ENCODE measurements around the gene IGSF3.

The IGSF3 gene

GRCh38 chr1:116679091-116679827 is 11.7 kb upstream of the IGSF3 start:
- Histone ChIP-seq H2AFZ (ENCODE audit: low read length) (no peak overlapping the region), H3K9me3 (replicated peaks; ENCODE audit: insufficient read depth, low read length) (no peaks in the 10 kb centered on the region), H3K4me2 (ENCODE audit: low read depth, low read length) (no peak overlapping the region), H4K20me1 (ENCODE audit: insufficient read depth, low read length) (no peaks in the 10 kb centered on the region), H3K9me2 (replicated peaks; ENCODE audit: insufficient read depth, low read length) (no peaks in the 10 kb centered on the region), H3K9ac (ENCODE audit: low read length) (no peak overlapping the region), H3K79me2 (ENCODE audit: low read length) (no peaks in the 10 kb centered on the region), H3F3A (ENCODE audit: insufficient read depth, low read length) (no peaks in the 10 kb centered on the region), H3K36me3 (replicated peaks; ENCODE audit: insufficient read depth, low read length) (no peaks in the 10 kb centered on the region), H3K4me1 (ENCODE audit: low read length) (no peaks in the 10 kb centered on the region), H3K27ac (ENCODE audit: low read length) (no peak overlapping the region), H3K27me3 (replicated peaks; ENCODE audit: insufficient read depth, low read length) (no peaks in the 10 kb centered on the region), H3K4me3 (ENCODE audit: low read length) (no peak overlapping the region)
- TF ChIP-seq EZH2 (optimal IDR thresholded peaks at IDR 0.05; ENCODE audit: low read depth, low read length) (no peak), CTCF (IDR thresholded peaks at IDR 0.05; ENCODE audit: low read length) (no peak), EZH2phosphoT487 (IDR thresholded peaks at IDR 0.05; ENCODE audit: low read length) (no peak)
- no peak for DNase-seq

- Histone ChIP-seq H3K4me1 (ENCODE audit: low read length) (no peaks in the 10 kb centered on the region), H4K20me1 (ENCODE audit: insufficient read depth, low read length) (no peaks in the 10 kb centered on the region), H3F3A (ENCODE audit: insufficient read depth, low read length) (no peaks in the 10 kb centered on the region), H3K9me3 (replicated peaks; ENCODE audit: insufficient read depth, low read length) (no peaks in the 10 kb centered on the region), H3K27me3 (replicated peaks; ENCODE audit: insufficient read depth, low read length) (no peaks in the 10 kb centered on the region), H2AFZ (ENCODE audit: low read length) (no peak overlapping the region), H3K79me2 (ENCODE audit: low read length) (no peaks in the 10 kb centered on the region), H3K4me3 (ENCODE audit: low read length) (no peak overlapping the region), H3K36me3 (replicated peaks; ENCODE audit: insufficient read depth, low read length) (no peaks in the 10 kb centered on the region), H3K27ac (ENCODE audit: low read length) (no peak overlapping the region), H3K9me2 (replicated peaks; ENCODE audit: insufficient read depth, low read length) (no peaks in the 10 kb centered on the region), H3K9ac (ENCODE audit: low read length) (no peak overlapping the region), H3K4me2 (ENCODE audit: low read depth, low read length) (no peak overlapping the region)
- no peak for TF ChIP-seq CTCF (IDR thresholded peaks at IDR 0.05; ENCODE audit: low read length)
- TF ChIP-seq EZH2phosphoT487 (IDR thresholded peaks at IDR 0.05; ENCODE audit: low read length), result no peak
- TF ChIP-seq EZH2 (optimal IDR thresholded peaks at IDR 0.05; ENCODE audit: low read depth, low read length), result no peak
- DNase-seq, result no peak
Observed at GRCh38 chr1:116678732-116679090, 11.2 kb upstream of the IGSF3 start.

GRCh38 chr1:116677474-116678062 is 10.0 kb upstream of the IGSF3 start:
- no peak overlapping the region for H3K4me2 ChIP-seq (ENCODE audit: low read depth, low read length)
- H3K36me3 ChIP-seq (replicated peaks; ENCODE audit: insufficient read depth, low read length), result no peaks in the 10 kb centered on the region
- no peak overlapping the region for H3K4me3 ChIP-seq (ENCODE audit: low read length)
- H3K9me3 ChIP-seq (replicated peaks; ENCODE audit: insufficient read depth, low read length), result no peaks in the 10 kb centered on the region
- H2AFZ ChIP-seq (ENCODE audit: low read length), result no peak overlapping the region
- H3K9ac ChIP-seq (ENCODE audit: low read length), result no peak overlapping the region
- no peak overlapping the region for H3K27ac ChIP-seq (ENCODE audit: low read length)
- no peaks in the 10 kb centered on the region for H3F3A ChIP-seq (ENCODE audit: insufficient read depth, low read length)
- H3K9me2 ChIP-seq (replicated peaks; ENCODE audit: insufficient read depth, low read length), result no peaks in the 10 kb centered on the region
- TF ChIP-seq EZH2 (optimal IDR thresholded peaks at IDR 0.05; ENCODE audit: low read depth, low read length) (no peak), CTCF (IDR thresholded peaks at IDR 0.05; ENCODE audit: low read length) (no peak), EZH2phosphoT487 (IDR thresholded peaks at IDR 0.05; ENCODE audit: low read length) (no peak)
- no peaks in the 10 kb centered on the region for H3K27me3 ChIP-seq (replicated peaks; ENCODE audit: insufficient read depth, low read length)
- no peaks in the 10 kb centered on the region for H3K79me2 ChIP-seq (ENCODE audit: low read length)
- no peaks in the 10 kb centered on the region for H3K4me1 ChIP-seq (ENCODE audit: low read length)
- no peak for DNase-seq
- no peaks in the 10 kb centered on the region for H4K20me1 ChIP-seq (ENCODE audit: insufficient read depth, low read length)

All from MM.1S (cell line).